Putamen (tissue), 1 donor: ENCODE data around the gene TAF3.

Source experiments
- DNase-seq: peaks from one replicate; pipeline ENCODE4 v3.0.0-alpha.2; 2016; ENCODE audit warnings: low spot score

Gene TAF3

DNA sequence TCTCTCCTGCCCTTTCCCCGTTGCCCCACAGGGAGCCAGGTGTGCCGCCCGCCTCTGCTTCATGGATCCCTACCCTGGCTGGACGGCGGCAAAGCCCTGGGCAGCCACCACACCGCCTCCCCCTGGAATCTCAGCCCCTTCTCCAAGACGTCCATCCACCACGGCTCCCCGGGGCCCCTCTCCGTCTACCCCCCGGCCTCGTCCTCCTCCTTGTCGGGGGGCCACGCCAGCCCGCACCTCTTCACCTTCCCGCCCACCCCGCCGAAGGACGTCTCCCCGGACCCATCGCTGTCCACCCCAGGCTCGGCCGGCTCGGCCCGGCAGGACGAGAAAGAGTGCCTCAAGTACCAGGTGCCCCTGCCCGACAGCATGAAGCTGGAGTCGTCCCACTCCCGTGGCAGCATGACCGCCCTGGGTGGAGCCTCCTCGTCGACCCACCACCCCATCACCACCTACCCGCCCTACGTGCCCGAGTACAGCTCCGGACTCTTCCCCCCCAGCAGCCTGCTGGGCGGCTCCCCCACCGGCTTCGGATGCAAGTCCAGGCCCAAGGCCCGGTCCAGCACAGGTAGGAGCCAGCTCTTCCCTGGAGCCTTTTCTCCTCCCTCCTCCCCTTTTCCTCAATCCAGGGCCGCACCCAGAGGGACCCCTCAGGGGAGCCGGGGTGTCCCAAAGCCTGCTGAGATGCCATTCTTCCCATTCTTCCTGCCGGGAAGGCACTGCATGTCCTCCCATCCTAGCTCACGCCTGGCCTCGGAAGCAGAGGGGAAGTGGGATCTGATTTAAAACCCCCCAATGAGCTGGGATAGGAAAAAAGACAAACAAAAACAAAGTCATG, 240.2 kb downstream of the TAF3 start:
- no peak for DNase-seq

- no peak for DNase-seq
These were observed 241.1 kb downstream of the TAF3 start for GRCh38 chr10:8059191-8059936.

GRCh38 chr10:8060010-8060703, 241.9 kb downstream of the TAF3 start:
- DNase-seq = no peak

GRCh38 chr10:8060704-8061121, 242.4 kb downstream of the TAF3 start:
- no peak for DNase-seq

- DNase-seq = no peak
These were observed 243.2 kb downstream of the TAF3 start for GRCh38 chr10:8061274-8062211.

DNA sequence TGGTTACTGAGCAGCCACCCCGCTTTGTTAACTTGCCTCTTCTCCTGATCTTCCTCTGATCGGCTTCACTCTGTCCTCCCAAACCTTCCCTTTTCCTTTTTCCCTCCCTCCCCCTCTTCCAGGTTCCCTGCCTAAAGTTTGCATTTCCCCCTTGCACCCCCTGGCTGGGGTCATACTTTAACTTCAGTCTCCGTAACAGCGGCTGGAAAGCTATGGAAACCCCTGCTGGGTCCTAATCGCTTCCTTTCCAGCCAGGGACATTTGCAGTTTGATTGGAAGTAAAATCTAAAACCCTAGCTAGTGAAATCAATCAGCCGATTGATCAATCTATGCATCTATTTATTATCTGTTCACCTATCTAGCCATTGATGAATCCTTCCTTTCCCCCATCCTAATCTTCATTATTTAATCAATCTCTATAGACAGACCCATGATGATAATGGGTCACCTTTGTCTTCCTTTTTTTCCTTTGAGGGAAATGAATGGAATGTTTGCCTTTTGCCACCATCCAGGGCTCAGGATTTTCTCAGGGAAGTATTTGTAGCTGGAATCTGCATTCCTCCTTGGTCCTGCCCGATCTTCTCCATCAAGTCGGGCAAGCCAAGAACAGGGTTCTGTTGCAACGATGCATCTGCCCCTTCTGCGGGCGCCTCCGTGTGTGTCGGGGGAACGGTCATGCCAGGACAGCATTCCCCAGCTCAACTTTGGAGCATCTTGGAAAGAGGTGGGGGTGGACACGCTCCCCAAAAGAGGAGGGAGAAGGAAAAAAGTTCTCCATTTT, 245.0 kb downstream of the TAF3 start:
- no peak for DNase-seq

DNA sequence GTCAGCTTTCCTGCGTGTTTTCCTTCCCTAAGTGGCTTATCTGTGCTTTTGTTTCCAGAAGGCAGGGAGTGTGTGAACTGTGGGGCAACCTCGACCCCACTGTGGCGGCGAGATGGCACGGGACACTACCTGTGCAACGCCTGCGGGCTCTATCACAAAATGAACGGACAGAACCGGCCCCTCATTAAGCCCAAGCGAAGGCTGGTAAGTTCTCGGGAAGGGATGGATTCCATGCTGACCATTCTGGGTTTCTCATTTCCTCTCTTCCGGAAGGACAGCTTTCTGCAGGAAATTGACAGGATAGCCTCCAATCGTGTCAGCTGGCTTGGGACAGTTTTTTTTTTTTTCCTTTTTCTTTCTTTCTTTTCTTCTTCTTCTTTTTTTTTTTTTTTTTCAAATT, 245.6 kb downstream of the TAF3 start:
- DNase-seq = no peak

DNA sequence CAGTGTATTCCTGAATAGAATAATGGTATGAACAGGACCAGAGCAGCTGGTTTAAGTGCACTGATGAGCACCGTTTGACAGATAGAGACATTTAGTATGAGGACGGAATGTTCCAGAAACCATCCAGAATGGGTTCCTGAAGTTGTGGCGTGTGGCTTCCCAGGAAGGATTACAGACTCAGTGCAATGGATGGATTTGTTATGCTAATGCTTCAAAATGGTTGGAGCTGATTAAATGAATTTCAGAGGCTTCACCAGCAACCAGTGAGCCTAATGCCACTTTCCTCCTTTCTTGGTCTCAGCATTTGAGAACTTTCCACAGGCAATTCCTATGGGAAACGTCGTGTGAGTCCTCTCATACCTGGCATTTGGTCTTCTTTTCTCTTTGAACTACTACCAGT, 246.1 kb downstream of the TAF3 start:
- no peak for DNase-seq

GRCh38 chr10:8065651-8066050, 247.3 kb downstream of the TAF3 start:
- DNase-seq = no peak

DNA sequence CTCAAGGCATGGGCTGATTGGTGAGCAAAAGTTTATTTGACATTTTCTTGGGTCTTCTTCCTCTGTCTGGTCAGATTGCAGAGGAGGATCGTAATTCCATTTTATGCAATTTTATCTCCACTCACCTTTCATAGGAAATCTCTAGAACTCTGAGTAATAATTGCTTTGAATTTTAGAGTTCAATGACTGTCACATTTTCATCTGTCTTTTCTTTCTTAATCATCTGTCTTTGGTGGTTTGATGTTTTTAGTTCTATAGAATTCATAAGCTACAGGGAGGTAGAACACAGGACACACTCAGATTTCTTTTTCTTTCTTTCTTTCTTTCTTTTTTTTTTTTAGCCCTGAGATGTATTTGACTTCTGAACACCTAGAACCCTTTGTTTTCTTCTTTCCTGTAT, 247.8 kb downstream of the TAF3 start:
- no peak for DNase-seq
